Activated CD8-positive, alpha-beta memory T cell treated with anti-CD3 and anti-CD28 coated beads for 48 hours (primary cell): ENCODE results near the gene RPL18.
A peak's percentile ranks its signal among the peaks of the same experiment; 100 is the strongest.
"Not testable (repeated sequence)": the region's sequence is repeated elsewhere in the genome, so short reads cannot be mapped to it uniquely, and the experiment has no call there.

Experiments used
- DNase-seq, 3 experiments: peaks; one replicate each; pipeline ENCODE4 v3.0.0-alpha.2; 2020; ENCODE audit warnings: low read depth in 2 of 3, low spot score in 2 of 3

The RPL18 gene

GRCh38 chr19:48588670-48589401 lies 30.1 kb downstream of the RPL18 start:
- DNase-seq: peak; percentile 72 to 86 (median 85)

GRCh38 chr19:48587387-48587786 lies 31.6 kb downstream of the RPL18 start:
- DNase-seq: no peak

GRCh38 chr19:48582168-48582567 lies 36.8 kb downstream of the RPL18 start:
- DNase-seq: no peak

- DNase-seq: no peak
Measured at GRCh38 chr19:48578891-48579290, 40.1 kb downstream of the RPL18 start.

GRCh38 chr19:48577908-48578307 lies 41.1 kb downstream of the RPL18 start:
- not testable (repeated sequence) for DNase-seq

- DNase-seq: no peak
Measured at GRCh38 chr19:48575931-48576622, 42.9 kb downstream of the RPL18 start.

- no peak for DNase-seq
Measured at GRCh38 chr19:48573163-48573505, 45.8 kb downstream of the RPL18 start.

- no peak for DNase-seq
Measured at GRCh38 chr19:48571378-48572162, 47.4 kb downstream of the RPL18 start.

- no peak for DNase-seq
Measured at GRCh38 chr19:48569814-48570213, 49.2 kb downstream of the RPL18 start.

GRCh38 chr19:48568345-48568886 lies 50.6 kb downstream of the RPL18 start:
- no peak for DNase-seq
